Testis (tissue), 2 donors: ENCODE measurements around the gene PI4KA.

ENCODE experiments used
- CTCF ChIP-seq, 3 experiments: fragments of 450-650 bp in 2 of 3; fragments of 200-600 bp in 1 of 3; sonication (generic) in 1 of 3; IDR thresholded peaks; one replicate each; pipeline ENCODE4 v1.5.1; 2016 to 2019; ENCODE audit warnings: antibody characterized with exemption in 3 of 3, mild to moderate bottlenecking in 2 of 3, moderate library complexity in 1 of 3
- POLR2A ChIP-seq: fragments of 450-650 bp; IDR thresholded peaks from one replicate; pipeline ENCODE4 v1.6.1; 2017; ENCODE audit warnings: antibody characterized with exemption, mild to moderate bottlenecking, moderate library complexity

GRCh38 chr22:20864186-20864908 lies 5.7 kb upstream of the PI4KA start:
- no peak for TF ChIP-seq CTCF (IDR thresholded peaks at IDR 0.05)
- no peak for TF ChIP-seq POLR2A
